HG02938 (cell line): Measurements from ENCODE around the gene VGLL4.

Experiments
- ATAC-seq: cut with Tn5 transposase; IDR thresholded peaks from one replicate; pipeline ENCODE4 v1.9.1; 2021; ENCODE audit warnings: mild to moderate bottlenecking, moderate library complexity; ENCODE audit not compliant: unreplicated experiment

The VGLL4 gene

GRCh38 chr3:11653298-11654055, 9.8 kb upstream of the VGLL4 start:
- ATAC-seq: no peak

GRCh38 chr3:11651900-11652299, 8.2 kb upstream of the VGLL4 start:
- no peak for ATAC-seq

- ATAC-seq: no peak
Measured at GRCh38 chr3:11651477-11651876, 7.8 kb upstream of the VGLL4 start.

GRCh38 chr3:11650391-11650790, 6.7 kb upstream of the VGLL4 start:
- no peak for ATAC-seq

GRCh38 chr3:11648735-11649134, 5.0 kb upstream of the VGLL4 start:
- no peak for ATAC-seq

GRCh38 chr3:11643201-11643603, 513 bp downstream of the VGLL4 start:
- ATAC-seq: peak; percentile 11

GRCh38 chr3:11642431-11643191, 1.1 kb downstream of the VGLL4 start:
- ATAC-seq: peak; percentile 59

- no peak for ATAC-seq
Measured at GRCh38 chr3:11641683-11642430, 1.9 kb downstream of the VGLL4 start.

GRCh38 chr3:11641316-11641682, 2.4 kb downstream of the VGLL4 start:
- ATAC-seq: no peak

- no peak for ATAC-seq
Measured at GRCh38 chr3:11640009-11640673, 3.6 kb downstream of the VGLL4 start.

- no peak for ATAC-seq
Measured at GRCh38 chr3:11638495-11639358, 5.0 kb downstream of the VGLL4 start.

GRCh38 chr3:11637901-11638458, 5.7 kb downstream of the VGLL4 start:
- no peak for ATAC-seq

- no peak for ATAC-seq
Measured at GRCh38 chr3:11636394-11636770, 7.3 kb downstream of the VGLL4 start.

GRCh38 chr3:11635680-11636393, 7.9 kb downstream of the VGLL4 start:
- ATAC-seq: no peak

GRCh38 chr3:11634974-11635612, 8.6 kb downstream of the VGLL4 start:
- no peak for ATAC-seq

- ATAC-seq: no peak
Measured at GRCh38 chr3:11634081-11634635, 9.6 kb downstream of the VGLL4 start.

- ATAC-seq: no peak
Measured at GRCh38 chr3:11632966-11633365, 10.7 kb downstream of the VGLL4 start.

GRCh38 chr3:11632564-11632963, 11.2 kb downstream of the VGLL4 start:
- no peak for ATAC-seq
